Uterus (tissue), 2 donors: ENCODE results near the gene TEX2.

Experiments
- POLR2A ChIP-seq, 2 donors: fragments of 450-650 bp; IDR thresholded peaks; one replicate each; pipeline ENCODE4 v1.6.1; 2016; ENCODE audit warnings: antibody characterized with exemption in 2 of 2, mild to moderate bottlenecking in 1 of 2, moderate library complexity in 1 of 2
- TF ChIP-seq, protein P1 (sequence below), 4 experiments: fragments of 200-600 bp in 2 of 4; fragments of 450-650 bp in 2 of 4; sonication (generic) in 2 of 4; IDR thresholded peaks; one replicate each; pipeline ENCODE4 v1.5.1; 2016 to 2019; ENCODE audit warnings: antibody characterized with exemption in 4 of 4, mild to moderate bottlenecking in 2 of 4, moderate library complexity in 1 of 4

DNA sequence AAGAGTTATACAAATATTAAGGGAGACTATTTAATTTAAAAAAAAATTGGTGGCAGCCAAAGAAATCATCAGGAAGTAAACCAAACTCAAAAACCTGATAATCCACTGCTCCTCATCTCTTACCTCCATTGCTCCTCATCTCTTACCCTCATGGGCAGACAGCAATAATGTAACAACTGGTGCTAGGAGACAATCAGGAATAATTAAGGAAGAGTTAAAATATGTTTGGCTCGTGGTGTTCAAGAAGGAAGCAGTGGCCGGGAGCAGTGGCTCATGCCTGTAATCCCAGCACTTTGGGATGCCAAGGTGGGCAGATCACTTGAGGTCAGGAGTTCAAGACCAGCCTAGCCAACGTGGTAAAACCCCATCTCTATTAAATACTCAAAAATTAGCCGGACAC lies 151.2 kb downstream of the TEX2 start:
- TF ChIP-seq, protein P1, sequence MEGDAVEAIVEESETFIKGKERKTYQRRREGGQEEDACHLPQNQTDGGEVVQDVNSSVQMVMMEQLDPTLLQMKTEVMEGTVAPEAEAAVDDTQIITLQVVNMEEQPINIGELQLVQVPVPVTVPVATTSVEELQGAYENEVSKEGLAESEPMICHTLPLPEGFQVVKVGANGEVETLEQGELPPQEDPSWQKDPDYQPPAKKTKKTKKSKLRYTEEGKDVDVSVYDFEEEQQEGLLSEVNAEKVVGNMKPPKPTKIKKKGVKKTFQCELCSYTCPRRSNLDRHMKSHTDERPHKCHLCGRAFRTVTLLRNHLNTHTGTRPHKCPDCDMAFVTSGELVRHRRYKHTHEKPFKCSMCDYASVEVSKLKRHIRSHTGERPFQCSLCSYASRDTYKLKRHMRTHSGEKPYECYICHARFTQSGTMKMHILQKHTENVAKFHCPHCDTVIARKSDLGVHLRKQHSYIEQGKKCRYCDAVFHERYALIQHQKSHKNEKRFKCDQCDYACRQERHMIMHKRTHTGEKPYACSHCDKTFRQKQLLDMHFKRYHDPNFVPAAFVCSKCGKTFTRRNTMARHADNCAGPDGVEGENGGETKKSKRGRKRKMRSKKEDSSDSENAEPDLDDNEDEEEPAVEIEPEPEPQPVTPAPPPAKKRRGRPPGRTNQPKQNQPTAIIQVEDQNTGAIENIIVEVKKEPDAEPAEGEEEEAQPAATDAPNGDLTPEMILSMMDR (IDR thresholded peaks at IDR 0.05) = no peak
- no peak for TF ChIP-seq POLR2A (IDR thresholded peaks at IDR 0.05)
